GM21786 (cell line): Measurements from ENCODE around the gene EMP2.
"Not testable (repeated sequence)": the region's sequence is repeated elsewhere in the genome, so short reads cannot be mapped to it uniquely, and the experiment has no call there.

Source experiments
- ATAC-seq: cut with Tn5 transposase; IDR thresholded peaks from one replicate; pipeline ENCODE4 v1.9.1; 2021; ENCODE audit not compliant: unreplicated experiment

Gene EMP2

DNA sequence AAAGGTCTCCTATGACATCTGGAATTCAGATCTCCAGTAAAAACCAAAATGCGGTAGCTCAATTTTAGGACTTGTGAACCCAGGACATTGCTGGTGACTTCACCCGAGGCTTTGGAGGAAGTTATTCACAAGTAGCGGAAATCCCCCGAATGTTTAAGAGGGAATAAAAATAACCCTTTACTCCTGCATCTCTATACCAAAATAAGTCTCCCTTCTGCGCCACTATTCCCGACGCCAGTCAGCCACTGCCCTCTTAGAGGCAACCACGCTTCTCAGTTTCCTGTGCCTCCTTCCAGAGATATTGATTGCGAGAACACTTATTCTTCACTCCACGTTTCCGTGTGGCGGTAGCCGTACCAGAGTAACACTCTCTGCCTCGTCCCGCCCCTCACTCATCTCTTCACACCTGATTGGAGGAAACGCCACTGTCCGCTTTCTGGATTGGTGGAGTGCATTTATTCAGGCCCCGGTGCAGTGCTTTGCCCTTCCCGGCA, 27.4 kb downstream of the EMP2 start:
- peak; percentile 82 for ATAC-seq

DNA sequence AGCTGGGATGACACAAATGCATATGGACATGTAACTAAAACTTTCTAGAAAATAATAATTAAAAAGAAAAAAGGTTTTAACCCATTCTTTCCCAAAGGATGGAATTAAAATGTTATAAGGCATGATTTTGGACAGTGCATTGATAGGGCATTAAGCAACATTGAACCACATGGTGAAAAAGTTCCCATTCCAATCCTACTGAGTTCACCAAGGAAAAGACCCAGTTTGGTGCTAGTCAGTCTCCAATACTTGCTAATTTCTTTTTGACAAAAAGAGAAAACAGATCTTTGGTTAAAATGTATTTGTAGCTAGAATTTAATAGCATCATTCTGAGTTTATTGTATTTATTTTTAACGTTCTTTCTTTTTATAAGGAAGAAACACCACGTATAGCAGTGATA, 28.1 kb downstream of the EMP2 start:
- ATAC-seq, result no peak

DNA sequence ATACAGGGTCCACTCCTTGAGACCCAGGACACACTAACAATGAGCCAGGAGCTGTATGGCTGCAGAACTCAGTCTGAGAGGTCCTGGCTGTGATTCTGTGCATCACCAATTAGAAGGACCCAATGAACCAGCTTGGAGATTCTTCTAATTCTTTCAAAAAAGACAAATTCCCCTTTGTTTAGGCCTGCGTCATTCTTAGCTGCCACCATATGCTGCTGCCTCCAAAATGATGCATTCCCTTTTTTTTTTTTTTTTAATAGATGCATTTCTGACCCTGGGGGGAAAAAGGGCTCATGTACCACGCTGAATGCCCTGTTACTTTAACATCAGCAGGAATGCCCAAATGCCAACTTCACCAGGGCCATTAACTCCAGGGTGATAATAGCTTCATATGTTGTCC, 28.5 kb downstream of the EMP2 start:
- ATAC-seq, result no peak

- no peak for ATAC-seq
Observed at GRCh38 chr16:10548404-10548803, 32.0 kb downstream of the EMP2 start.

GRCh38 chr16:10547708-10548107, 32.7 kb downstream of the EMP2 start:
- no peak for ATAC-seq

- no peak for ATAC-seq
Observed at GRCh38 chr16:10543231-10543977, 37.0 kb downstream of the EMP2 start.

DNA sequence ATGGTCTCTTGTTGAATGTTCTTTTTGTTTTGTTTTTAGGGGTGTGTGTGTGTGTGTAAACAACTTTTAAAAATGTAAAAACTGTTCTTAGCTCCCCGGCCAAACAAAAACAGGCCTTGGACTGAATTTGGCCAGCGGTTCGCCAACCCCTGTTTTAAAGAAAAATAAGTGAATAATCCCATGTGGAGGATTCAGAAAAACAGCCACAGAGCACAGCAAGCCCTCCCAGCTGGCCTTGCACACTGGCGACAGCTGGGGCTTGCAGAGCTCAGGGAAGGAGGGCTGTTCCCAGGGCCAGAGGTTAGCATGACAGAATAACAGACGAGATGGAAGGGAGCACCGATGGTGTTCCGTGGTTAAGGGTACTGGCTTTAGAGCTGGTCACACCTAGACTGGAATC, 39.0 kb downstream of the EMP2 start:
- ATAC-seq, result no peak

DNA sequence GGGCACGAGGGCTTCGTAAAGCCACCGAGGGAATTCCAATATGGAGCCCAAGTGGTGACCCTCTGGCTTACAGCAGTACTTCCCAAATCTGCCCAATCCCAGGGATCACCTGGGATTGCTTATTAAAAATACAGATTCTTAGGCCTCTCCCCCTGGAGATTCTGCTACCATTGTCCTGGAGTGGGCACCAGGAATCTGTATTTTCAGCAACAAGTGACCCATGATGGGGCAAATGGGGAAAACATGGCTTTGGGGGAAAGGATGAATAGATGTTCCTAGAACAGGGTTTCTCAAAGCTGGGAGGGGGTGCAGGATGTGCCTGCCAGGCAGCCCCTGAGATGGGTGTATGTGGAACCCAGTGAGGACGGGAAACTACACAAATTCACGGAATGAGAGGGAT, 40.6 kb downstream of the EMP2 start:
- ATAC-seq, result no peak

DNA sequence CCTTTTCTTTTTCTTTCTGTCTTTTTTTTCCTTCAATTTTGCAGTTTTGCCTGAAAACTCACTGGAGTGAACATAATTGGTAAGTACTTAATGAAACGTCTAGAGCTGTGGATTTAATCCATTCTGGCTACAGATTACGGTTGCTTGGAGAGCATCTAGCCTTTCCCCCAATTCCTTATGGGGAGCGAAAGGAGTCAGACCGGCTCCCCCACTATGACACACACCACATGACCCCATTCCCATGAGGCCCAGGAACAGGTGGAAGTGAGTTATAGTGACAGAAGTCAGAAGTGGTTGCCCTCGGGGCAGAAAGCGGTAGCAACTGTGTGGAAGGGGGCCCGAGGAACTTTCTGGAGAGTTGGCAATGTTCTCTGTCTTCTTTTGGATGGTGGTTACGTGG, 41.2 kb downstream of the EMP2 start:
- no peak for ATAC-seq

DNA sequence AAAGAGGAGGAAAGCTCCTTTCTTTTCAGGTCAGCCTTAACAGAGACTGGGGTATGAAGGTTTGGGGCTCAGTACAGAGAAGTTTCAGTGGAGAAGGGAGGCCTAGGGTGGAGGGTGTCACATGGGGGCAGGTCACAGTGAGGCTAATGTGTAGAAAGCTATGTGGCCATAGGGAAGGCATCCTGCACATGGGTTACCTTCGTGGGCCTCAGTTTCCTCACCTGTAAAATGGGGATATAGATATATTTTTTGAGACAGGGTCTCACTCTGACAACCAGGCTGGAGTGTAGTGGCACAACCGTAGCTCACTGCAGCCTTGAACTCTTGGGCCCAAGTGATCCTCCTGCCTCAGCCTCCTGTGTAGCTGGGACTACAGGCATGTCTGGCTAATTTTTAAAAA, 41.8 kb downstream of the EMP2 start:
- no peak for ATAC-seq

DNA sequence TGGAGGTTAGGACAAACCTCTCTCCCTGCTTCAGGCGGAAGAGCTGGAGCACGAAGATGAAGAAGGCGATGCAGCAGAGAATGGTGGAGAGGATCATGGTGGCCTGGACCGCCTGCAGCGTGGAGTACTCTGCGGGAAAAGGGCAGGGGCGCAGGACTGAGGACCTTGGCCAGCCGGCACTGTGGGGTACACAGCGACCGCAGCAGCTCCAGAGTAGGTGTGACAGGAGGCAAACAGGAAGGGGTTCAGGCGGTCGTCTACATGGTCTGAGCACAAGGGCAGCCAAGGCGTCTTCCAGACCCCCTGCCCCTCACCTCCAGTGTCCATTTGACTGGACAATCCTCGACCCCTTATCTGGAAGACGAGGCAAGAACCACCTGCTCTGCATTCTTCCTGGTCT, 42.5 kb downstream of the EMP2 start:
- no peak for ATAC-seq

DNA sequence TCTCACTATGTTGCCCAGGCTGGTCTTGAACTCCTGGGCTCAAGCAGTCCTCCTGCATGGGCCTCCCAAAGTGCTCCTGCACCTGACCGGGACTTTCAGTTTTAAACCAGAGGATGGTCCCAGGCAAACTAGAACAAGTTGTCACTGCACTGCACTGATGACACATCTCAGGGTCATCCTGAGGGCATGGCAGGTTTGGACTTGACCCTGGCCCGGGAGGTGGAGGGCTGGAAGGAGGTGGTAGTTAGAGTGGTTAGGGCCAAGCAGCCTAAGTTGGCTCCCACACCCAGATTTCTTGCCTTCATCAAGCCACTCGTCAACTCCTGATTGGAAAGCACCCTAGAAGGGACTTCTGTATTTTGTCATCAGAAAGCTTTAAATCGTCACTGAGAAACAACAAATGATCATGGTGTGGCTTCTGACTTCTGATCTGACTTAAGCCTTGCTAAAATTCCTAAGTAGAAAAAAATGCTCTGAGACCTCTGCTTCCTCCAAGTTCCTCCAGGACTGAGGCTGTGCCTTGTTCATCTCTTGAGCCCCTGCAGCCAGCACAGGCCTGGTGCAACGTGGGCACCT, 43.5 kb downstream of the EMP2 start:
- ATAC-seq, result no peak

DNA sequence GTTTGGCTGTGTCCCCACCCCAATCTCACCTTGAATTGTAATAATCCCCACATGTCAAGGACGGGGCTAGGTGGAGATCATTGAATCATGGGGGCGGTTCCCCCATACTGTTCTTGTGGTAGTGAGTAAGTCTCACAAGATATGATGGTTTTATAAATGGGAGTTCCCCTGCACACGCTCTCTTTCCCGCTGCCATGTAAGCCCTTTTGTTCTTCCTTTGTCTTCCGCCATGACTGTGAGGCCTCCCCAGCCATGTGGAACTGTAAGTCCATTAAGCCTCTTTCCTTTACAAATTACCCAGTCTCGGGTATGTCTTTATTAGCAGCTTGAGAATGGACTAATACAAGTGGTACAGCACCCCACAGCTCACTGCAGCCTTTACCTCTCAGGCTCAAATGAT, 44.1 kb downstream of the EMP2 start:
- not testable (repeated sequence) for ATAC-seq

GRCh38 chr16:10535461-10535860, 44.9 kb downstream of the EMP2 start:
- no peak for ATAC-seq

- ATAC-seq, result no peak
Observed at GRCh38 chr16:10534748-10535147, 45.6 kb downstream of the EMP2 start.

- ATAC-seq, result not testable (repeated sequence)
Observed at GRCh38 chr16:10533612-10534011, 46.8 kb downstream of the EMP2 start.

GRCh38 chr16:10531582-10531981, 48.8 kb downstream of the EMP2 start:
- ATAC-seq, result no peak

GRCh38 chr16:10530685-10531084, 49.7 kb downstream of the EMP2 start:
- no peak for ATAC-seq

GRCh38 chr16:10529895-10530669, 50.3 kb downstream of the EMP2 start:
- no peak for ATAC-seq

- no peak for ATAC-seq
Observed at GRCh38 chr16:10528635-10529034, 51.8 kb downstream of the EMP2 start.

- no peak for ATAC-seq
Observed at GRCh38 chr16:10526962-10527361, 53.4 kb downstream of the EMP2 start.

DNA sequence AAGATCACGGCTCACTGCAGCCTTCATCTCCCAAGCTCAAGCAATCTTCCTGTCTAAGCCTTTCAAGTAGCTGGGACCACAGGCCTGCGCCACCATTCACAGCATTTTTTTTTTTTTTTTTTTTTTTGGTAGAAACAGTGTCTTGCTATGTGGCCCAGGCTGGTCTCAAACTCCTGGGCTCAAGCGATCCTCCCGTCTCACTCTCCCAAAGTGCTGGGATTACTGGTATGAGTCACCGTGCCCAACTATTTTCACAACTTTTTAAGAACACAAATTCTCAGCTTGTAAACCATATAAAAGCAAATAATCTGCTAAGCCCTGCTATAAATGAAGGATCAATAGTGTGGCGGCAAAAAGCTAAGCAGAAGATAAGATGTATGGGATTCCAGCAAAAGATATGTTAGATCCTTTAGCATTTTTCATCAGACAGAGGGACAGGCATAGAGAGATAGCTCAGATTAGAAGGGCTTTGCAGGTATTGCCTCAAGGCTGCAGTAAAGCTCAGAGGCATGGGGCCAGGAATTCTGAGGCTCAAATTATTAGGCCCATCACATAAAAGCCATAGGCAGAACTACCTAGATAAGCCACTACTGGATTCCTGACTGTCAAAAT, 55.1 kb downstream of the EMP2 start:
- ATAC-seq, result no peak
